A673 (cell line): ENCODE measurements around the gene HSD3B1. TPM values are rescaled to one million over a fixed set of nuclear protein-coding genes. Genes with fewer than 3 reads are reported as not detected.

ENCODE experiments used
- BruUV-seq: library from RNA; stranded (reverse); fragments of 400-500 nt; replicated peaks from 2 replicates; lab custom pipeline; 2021; lab: Mats Ljungman, UMichigan
- CTCF ChIA-PET: fragments of 300-600 bp; sonication (Branson Sonifier 250); formaldehyde crosslinking; loops from one replicate; lab custom pipeline; 2022; ENCODE audit warnings: antibody characterized with exemption; lab: Charles Lee
- POLR2A ChIA-PET: fragments of 300-600 bp; sonication (Branson Sonifier 250); formaldehyde crosslinking; loops from one replicate; lab custom pipeline; 2022; ENCODE audit warnings: antibody characterized with exemption; ENCODE audit not compliant: low non-redundant PET; lab: Charles Lee
- DNase-seq: peaks from one replicate; pipeline ENCODE4 v3.0.0-alpha.2; 2015; ENCODE audit warnings: low spot score
- H3K27ac ChIP-seq: fragments of 200-600 bp; sonication (generic); 2 replicates; pipeline ENCODE4 v1.5.1; 2016; ENCODE audit warnings: mixed run types, low read depth, mild to moderate bottlenecking, mixed read lengths, antibody characterized with exemption, low read length; ENCODE audit not compliant: poor library complexity, severe bottlenecking
- H3K27me3 ChIP-seq: fragments of 200-600 bp; sonication (generic); replicated peaks from 2 replicates; pipeline ENCODE4 v1.6.1; 2017; ENCODE audit warnings: mixed run types, low read depth, mild to moderate bottlenecking, mixed read lengths, antibody characterized with exemption, low read length; ENCODE audit not compliant: insufficient read depth, poor library complexity
- H3K36me3 ChIP-seq: fragments of 200-600 bp; sonication (generic); 2 replicates; pipeline ENCODE4 v1.6.1; 2016; ENCODE audit warnings: mixed run types, mild to moderate bottlenecking, mixed read lengths, antibody characterized with exemption, low read length; ENCODE audit not compliant: insufficient read depth, poor library complexity, severe bottlenecking
- H3K4me1 ChIP-seq: fragments of 200-600 bp; sonication (generic); 2 replicates; pipeline ENCODE4 v1.6.1; 2017; ENCODE audit warnings: mixed run types, mild to moderate bottlenecking, mixed read lengths, antibody characterized with exemption, low read length; ENCODE audit not compliant: insufficient read depth, poor library complexity, severe bottlenecking
- H3K4me3 ChIP-seq: fragments of 200-600 bp; sonication (generic); 2 replicates; pipeline ENCODE4 v1.5.1; 2016; ENCODE audit warnings: low read depth, mixed run types, mild to moderate bottlenecking, mixed read lengths, low read length; ENCODE audit not compliant: poor library complexity, severe bottlenecking
- H3K9me3 ChIP-seq: fragments of 200-600 bp; sonication (generic); 2 replicates; pipeline ENCODE4 v1.6.1; 2016; ENCODE audit warnings: mixed run types, low read depth, mild to moderate bottlenecking, mixed read lengths, antibody characterized with exemption, low read length; ENCODE audit not compliant: poor library complexity, severe bottlenecking
- CTCF ChIP-seq: fragments of 300-800, 200-600 bp; sonication (generic); conservative IDR thresholded peaks from 2 replicates; pipeline ENCODE4 v1.5.1; 2017; ENCODE audit warnings: low read depth, mild to moderate bottlenecking, antibody characterized with exemption, low read length, moderate library complexity, mixed read lengths
- EZH2 ChIP-seq: fragments of 200-600 bp; sonication (generic); IDR thresholded peaks from 2 replicates; pipeline ENCODE4 v1.6.1; 2017; ENCODE audit warnings: borderline replicate concordance, low read depth, mild to moderate bottlenecking, mixed read lengths, antibody characterized with exemption, low read length; ENCODE audit not compliant: poor library complexity, severe bottlenecking
- intact Hi-C: fragments of 100-400 bp; cut with micrococcal nuclease; formaldehyde crosslinking; loops from one replicate; pipeline ENCODE4 v1.10.0; 2022; ENCODE audit not compliant: unreplicated experiment
- total RNA-seq: library from RNA; stranded (reverse); gene quantifications from 2 replicates; pipeline ENCODE4 v1.2.3, GENCODE V29; 2021

Gene HSD3B1
- total RNA-seq, 1 experiment from 2014 or later, result not detected

DNA sequence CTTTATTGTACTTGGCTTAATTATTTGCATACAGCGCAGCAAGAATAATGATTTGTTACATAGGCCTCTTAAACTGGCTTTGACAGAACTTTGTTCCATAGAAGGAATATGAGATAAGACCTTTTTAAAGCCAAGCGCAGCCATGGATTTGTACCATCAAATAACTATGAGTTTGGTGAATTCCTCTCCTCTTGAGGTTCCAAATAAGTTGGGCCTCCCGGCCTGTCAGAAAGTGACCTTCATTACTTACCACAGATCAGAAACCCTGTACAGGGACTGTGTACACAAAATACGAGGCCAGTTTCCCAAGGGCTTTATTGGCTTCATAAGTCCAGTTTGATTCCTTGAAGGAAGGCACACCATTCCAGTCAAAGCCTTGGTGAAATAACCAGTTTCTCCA is 21.8 kb upstream of the HSD3B1 start:
- intact Hi-C loops, result no loop called here
- Histone ChIP-seq H3K4me1 (no peaks in the 10 kb centered on the region), H3K27me3 (peaks cover 7% of the 10 kb centered on the region), H3K9me3 (no peaks in the 10 kb centered on the region), H3K27ac (no peak overlapping the region), H3K4me3 (no peak overlapping the region), H3K36me3 (no peaks in the 10 kb centered on the region)
- no peak for DNase-seq
- POLR2A ChIA-PET, result no interaction called here
- CTCF ChIA-PET, result no interaction called here
- BruUV-seq, result no TSS peak
- TF ChIP-seq EZH2 (no peak), CTCF (no peak)

DNA sequence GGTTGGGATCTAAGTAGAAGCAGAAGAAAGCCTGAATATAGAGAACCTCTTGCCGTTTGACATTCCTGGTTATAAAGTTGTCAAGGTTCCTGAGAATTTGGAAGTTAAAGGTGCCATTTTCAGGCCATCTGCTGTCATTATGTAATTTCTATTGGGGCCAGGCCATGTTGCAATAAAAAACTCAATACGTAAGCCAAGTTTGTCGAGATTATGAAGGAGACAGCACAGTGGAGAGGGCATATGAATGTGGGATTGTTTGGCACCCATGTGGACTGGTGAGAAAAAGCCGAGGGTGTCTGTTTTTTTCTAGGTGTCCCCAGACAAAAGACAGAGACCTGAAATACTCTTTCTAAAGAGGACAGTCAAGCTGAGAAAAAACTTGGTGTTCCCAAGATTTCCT is 18.8 kb upstream of the HSD3B1 start:
- TF ChIP-seq EZH2 (no peak), CTCF (no peak)
- Histone ChIP-seq H3K27me3 (peaks cover 7% of the 10 kb centered on the region), H3K4me3 (no peak overlapping the region), H3K27ac (no peak overlapping the region), H3K36me3 (no peaks in the 10 kb centered on the region), H3K9me3 (no peaks in the 10 kb centered on the region), H3K4me1 (no peaks in the 10 kb centered on the region)
- no peak for DNase-seq
- intact Hi-C loops, result no loop called here
- POLR2A ChIA-PET, result no interaction called here
- BruUV-seq, result no TSS peak
- CTCF ChIA-PET, result interaction anchor here (0.7 kb wide), 1 partner anchor 135 kb away, joined by 3 read pairs; no protein-coding TSS in a partner anchor

DNA sequence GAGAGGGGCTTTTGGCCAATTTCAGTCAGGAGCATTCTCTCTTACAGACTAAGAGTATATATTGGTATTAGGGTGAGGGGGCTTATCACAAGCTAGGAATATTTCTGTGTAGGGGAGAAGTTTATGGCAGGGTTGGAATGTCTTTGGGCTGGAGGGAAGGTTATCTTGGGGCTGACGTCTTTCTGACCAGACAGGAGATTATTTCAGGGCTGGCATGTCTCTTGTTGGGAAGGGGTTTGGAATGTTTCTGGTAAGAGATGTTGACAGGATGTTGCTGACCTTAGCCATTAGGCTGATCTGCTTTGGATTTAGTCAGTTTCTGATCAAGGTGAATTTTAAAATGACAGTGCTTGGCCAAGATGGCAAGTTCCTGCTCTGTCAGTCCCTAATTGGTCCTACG is 17.8 kb upstream of the HSD3B1 start:
- DNase-seq, result no peak
- no peak overlapping the region for H3K4me3 ChIP-seq
- H3K27me3 ChIP-seq, result peaks cover 7% of the 10 kb centered on the region
- intact Hi-C loops, result no loop called here
- TF ChIP-seq EZH2 (no peak), CTCF (no peak)
- H3K4me1 ChIP-seq, result no peaks in the 10 kb centered on the region
- BruUV-seq, result no TSS peak
- ChIA-PET CTCF (interaction anchor here (0.7 kb wide), 1 partner anchor 136 kb away, joined by 3 read pairs; no protein-coding TSS in a partner anchor), POLR2A (no interaction called here)
- no peak overlapping the region for H3K27ac ChIP-seq
- H3K9me3 ChIP-seq, result no peaks in the 10 kb centered on the region
- no peaks in the 10 kb centered on the region for H3K36me3 ChIP-seq
